ENCODE results near the gene HDAC2.

- no peak for TF ChIP-seq CTCF (IDR thresholded peaks at IDR 0.05; ENCODE audit: borderline replicate concordance, extremely low read depth, low read length, poor library complexity, severe bottlenecking)
- TF ChIP-seq EZH2 (IDR thresholded peaks at IDR 0.05; ENCODE audit: borderline replicate concordance, low read depth, low read length, severe bottlenecking), result no peak
These were observed 793 bp upstream of the HDAC2 start for GRCh38 chr6:113971741-113972140.

Measured in DND-41 (cell line).